Measurements from ENCODE around the gene SV2C. TPM values are rescaled to one million over a fixed set of nuclear protein-coding genes. Genes with fewer than 3 reads are reported as not detected.
"Not testable (repeated sequence)": the region's sequence is repeated elsewhere in the genome, so short reads cannot be mapped to it uniquely, and the experiment has no call there.

SV2C gene
- total RNA-seq, 1 donor from 2014 or later = 0.60 TPM

DNA sequence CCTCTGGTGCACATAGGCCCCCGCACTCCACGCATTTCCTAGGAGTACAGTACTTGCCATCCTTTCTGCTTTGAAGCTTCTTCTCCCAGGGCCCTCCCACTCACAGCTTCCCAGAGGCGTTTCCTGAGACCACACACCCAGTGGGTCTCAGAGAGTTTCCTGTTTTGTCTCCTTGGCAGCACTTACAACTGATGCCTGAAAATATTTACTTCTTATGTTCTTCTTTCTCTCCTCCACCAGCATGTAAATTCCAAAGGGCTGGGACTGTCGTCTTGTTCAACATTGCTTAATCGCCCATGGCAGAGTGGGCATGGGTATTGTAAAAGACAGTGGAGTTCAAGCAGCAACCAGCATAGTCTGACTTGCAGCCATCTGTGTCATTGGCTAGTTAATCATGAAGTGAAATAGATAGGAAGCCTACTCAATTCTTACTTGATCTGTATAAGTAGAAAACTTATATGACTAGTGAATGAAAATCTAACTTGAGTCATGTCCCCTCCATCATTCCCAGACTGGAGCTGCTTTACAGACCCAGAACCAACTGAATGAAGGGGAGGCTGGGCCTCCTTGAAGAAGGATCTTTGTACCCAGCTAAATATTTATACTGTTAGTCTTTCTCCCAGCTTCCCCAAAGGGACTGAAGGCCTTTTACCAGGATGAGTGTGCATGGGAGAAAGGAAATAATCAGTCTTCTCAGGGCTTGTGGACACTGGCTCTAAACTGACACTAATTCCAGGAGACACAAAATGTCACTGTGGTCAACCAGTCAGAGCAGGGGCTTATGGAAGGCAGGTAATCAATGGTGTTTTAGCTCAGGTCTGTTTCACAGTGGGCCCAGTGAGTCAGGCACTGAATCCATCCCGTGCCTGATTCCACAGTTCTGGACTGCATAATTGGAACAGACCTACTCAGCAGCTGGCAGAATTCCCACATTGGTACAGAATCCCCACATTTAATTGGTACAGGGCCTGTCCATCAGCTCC lies 116.4 kb downstream of the SV2C start:
- no peak for DNase-seq (ENCODE audit: low spot score)

DNA sequence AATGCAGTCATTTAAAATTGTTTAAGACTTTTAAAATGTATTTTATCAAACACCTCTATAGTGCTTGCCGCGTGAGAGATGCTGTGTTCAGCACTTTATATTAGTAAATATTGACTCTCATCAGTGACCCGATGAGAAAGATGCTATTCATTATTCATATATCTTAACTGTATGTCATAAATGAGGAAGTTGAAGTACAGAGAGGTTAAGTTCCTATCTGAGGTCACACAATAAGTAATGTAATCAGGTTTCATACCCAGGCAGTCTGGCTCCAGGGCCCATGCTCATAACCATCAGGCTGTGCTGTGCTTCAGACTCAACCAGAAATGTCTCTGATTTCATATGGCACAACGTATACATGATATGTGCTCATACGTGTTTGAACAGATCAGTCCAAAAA lies 119.0 kb downstream of the SV2C start:
- no peak for DNase-seq (ENCODE audit: low spot score)

DNA sequence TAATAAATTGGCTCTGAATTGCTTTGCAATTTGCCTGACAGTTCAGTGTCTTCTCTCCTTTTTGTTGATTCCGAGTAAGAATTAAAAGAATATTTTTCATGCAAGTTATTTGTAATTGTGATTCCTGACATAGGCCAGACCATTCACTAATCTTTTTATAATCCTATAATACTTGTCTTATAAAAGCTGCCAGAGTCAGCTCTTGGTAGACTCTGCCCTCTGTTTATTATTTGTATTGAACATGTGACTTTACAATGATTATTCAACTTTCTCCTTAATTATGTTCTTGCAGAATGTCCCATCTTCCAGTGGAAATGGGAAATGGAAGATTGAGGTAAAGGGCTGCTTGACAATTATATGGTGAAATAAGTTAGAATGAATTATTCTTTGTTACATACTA lies 121.0 kb downstream of the SV2C start:
- DNase-seq (ENCODE audit: low spot score) = no peak

DNA sequence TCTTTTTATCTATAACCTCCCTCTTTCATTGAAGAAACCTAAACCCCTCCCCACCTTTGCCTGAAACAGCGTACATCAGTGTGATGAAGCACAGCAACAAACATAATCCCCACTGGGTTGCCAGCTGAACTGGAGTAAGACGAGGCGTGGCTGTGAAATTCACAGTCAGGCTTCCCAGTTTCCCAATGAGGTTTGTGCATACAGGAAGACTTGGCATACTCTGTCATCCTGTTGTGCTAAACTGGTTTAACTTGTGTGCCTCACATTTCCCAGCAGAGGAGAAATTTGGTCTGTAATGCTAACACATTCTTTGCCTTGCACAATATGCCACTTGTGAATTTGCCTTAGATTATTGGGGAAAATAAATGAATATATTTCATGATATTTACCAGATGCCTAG lies 121.5 kb downstream of the SV2C start:
- DNase-seq (ENCODE audit: low spot score) = peak; percentile 47

DNA sequence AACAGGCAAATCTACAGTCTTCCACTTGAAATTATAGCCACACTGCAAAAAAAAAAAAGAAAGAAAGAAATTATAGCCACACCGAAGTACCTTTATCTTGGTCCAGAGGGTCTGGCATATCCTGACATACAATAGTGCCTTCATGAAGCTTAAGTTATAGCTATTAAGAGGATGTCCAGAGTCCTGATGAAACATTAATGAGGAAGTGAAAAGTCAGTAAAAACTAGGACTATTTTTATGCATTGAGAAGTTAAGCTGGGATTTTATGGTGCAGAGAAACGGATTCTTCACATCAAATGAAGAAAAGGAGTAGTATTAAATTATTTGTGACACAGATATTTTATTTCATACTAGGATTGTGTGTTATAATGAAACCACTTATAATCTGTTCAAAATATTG lies 123.9 kb downstream of the SV2C start:
- DNase-seq (ENCODE audit: low spot score) = no peak

DNA sequence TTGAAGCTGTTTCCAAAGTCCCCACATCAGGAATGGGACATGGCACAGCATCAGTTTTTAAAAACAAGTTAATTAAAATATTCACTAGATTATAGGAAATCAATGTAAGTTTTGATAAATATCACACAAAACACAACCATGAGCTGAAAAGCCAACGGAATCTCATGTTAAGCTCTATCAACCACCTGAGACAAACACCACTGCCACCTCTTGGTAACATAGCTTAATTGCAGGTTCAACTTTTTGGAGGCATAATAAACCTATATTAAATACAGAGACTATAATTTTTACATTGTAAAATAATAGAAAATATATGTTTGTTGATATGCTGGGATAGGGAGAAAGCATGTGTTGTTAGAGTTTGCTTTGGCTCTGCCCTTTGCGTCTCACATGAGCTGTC lies 126.1 kb downstream of the SV2C start:
- no peak for DNase-seq (ENCODE audit: low spot score)

DNA sequence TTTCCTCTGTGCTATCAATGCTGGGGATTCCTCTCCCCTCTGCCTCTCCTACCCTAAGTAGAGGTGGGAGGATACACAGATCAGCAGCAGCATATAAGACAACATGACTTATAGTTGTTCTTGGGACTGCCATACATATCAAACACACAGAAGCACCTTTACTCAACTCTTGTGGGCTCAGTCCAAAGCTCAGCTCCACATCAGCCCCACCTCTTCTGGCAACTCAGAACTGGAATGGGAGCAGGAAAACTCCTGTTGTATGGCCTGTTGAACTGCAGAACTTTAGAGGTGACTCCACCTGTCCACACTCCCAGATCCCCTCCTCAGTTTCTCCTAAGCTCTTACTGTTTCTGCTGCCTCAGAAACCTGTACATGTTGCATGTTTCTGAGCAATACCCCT lies 127.8 kb downstream of the SV2C start:
- no peak for DNase-seq (ENCODE audit: low spot score)

DNA sequence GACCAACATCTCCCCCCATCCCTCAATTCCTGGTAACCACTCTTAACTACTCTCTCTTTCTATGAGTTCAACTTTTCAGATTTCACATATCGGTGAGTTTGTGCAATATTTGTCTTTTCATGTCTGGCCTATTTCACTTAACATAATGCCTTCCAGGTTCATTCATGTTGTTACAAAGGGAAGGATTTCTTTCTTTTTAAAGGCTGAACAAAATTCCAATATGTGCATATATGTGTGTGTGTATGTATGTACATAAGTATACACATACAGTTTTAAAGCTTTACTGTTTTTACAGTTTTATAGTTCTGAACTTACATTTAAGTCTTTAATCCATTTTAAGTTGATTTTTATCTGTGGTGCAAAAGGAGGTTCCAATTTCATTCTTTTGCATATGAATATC lies 130.7 kb downstream of the SV2C start:
- no peak for DNase-seq (ENCODE audit: low spot score)

DNA sequence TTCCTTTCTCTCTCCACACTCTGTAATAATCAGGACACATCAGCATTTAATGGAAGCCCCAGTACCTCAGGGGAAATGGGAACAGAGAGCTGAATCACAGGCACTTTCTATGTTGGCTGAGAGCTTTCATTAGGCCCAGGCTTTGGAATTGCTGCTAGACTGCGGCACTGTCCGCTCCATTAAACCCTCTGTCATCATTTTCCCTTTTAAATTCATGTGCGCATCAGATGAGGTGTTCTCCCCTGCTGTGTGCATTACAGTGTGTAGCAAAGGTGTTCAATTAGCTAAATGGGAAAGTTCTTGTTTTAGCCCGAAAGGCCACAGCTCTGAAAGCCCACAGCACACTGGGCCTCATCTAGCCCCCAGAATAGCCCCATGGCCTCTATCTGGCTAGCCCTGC lies 133.6 kb downstream of the SV2C start:
- DNase-seq (ENCODE audit: low spot score) = no peak

DNA sequence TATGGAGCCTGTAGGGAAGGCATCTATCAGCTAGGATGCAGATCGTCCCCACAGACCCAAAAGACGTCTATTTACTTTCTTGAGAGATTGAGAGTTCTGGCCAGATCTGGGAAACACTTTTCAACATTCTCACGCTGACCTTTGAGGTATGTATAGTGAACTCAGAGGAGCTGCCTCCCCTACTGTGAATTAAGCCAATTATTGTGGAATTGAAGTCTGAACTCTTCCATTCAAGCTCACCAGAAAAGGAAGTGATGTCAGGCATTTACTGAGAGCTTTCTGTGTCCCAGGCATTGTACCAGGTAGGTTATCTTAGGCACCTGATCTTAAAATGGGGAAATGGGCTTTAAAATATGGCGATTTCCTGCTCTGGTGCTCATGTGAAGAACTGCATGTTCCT lies 136.5 kb downstream of the SV2C start:
- DNase-seq (ENCODE audit: low spot score) = no peak

DNA sequence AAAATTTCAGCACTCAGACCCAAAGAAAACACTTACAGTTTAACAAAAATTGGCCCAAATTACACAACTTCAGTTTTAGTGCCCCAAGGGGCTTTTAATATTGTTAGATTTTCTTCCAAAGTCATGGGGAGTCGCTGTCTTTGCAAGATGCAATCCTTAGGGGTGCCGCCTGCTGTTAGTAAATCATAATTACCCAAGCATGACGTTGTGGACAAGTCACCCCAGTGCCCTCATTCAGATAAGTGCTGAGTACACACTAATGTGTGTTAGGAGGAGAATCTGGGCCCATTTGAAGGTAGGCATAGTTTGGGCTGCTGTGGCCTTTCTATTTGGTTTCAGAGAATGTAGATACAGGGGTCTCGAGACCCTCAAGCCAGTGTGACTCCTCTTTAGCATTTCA lies 138.1 kb downstream of the SV2C start:
- no peak for DNase-seq (ENCODE audit: low spot score)

DNA sequence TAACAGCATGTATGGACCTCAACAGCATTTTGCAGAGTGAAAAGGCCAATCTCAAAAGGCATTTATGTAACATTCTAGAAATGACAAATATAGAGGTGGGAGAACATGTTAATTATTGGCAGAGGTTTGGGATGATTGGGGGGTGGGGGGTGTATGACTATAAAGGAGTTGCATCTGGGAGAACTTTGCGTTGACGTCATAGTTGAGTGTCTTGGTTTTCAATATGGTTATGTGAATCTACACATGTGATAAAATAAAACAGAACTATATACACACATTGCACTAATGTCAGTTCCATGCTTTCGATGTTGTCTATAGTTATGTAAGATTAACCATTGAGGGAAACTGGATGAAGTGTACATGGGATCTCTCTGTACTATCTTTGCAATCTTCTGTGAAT lies 139.1 kb downstream of the SV2C start:
- DNase-seq (ENCODE audit: low spot score) = no peak

DNA sequence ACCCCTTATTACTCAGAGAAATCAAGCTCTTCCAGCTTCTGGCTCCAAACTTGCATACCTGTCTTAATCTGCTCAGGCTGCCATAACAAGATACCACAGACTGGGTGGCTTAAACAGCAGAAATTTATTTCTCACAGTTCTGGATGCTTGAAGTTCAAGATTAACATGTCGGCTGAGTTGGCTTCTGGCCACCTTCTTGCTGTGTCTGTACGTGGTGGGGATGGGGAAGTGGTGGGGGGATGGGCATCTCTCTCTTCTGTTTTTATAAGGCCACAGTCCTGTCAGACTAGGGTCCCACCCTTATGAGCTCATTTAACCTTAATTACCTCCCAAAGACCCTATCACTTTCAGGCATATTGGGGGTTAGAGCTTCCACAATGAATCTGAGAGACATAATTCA lies 140.5 kb downstream of the SV2C start:
- DNase-seq (ENCODE audit: low spot score) = no peak

DNA sequence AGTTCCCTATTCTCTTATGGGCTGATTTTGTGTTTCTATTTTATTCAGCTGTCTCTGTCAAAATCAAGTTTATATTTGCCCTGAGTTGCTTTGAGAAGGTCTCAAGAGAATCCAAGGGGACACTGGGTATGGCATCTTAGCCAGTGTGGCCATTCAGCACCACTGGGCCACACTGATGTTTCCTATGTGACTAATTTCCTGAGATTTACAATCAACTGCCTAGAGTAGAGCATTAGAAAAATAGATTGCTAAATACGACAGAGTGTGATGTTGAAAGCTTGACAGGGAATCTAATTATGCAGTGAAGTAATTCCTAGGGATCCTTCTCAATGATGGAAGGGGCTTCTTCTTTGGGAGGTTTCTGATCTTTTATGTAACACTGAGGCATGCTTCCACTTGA lies 141.7 kb downstream of the SV2C start:
- DNase-seq (ENCODE audit: low spot score) = no peak

DNA sequence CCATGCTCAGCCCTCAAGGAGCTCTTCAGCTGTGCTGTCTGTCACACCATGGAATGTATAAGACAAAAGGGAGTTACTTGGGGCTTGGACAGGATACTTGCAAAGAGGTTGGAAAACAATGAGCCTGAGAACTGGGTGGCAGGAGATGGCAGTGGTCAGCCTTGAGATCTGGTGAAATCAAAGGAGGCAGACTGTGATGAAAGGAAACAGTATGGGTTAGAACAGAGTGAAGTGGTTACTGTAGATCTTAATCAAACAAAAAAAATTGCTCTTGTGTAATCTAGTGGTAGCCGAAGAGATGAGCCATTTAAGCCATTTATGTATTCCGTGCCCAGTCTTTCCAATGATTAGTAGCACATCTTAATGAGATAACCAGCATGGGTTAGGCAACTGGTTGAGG lies 142.2 kb downstream of the SV2C start:
- no peak for DNase-seq (ENCODE audit: low spot score)

DNA sequence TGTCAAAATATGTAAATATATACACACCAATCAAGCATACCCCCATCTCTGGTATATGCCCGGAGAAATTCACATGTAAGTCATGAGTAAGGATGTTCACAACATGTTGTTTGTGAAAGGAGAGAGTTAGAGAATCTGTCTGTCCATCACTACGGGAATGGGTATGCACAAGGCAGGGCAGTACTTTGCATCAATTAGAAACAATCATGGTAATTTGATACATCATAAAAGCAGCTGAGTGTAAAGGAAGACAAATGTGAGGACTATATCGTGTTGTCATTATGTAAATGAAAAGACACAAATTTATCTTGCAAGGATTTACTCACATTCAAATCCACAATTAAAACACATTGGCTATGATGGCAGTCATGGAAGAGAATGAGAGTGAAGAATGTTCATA lies 146.7 kb downstream of the SV2C start:
- DNase-seq (ENCODE audit: low spot score) = no peak

DNA sequence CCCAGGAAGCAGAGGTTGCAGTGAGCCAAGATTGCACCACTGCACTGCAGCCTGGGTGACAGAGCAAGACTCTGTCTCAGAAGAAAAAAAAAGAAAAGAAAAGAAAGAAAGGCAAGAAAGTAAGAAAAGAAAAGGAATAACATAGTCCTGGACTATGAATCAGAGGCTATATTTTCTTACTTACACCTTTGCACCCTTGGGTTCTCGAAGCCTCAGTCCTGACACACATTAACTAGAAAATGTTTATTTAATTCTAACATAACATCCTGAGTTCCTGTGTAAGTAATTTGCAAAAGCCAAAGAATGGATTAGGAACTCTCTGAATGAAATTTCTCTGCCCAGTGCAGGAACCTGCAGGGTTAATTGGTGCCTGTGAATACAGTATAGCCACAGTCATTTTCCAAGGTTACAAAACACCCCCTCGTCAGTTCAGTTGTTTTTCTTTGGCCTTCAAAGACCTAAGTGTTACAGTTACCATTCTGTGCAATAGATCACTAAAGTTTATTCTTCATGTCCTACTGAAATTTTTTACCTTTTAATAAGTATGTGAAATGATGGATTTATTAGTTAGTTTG lies 147.6 kb downstream of the SV2C start:
- DNase-seq (ENCODE audit: low spot score) = no peak

DNA sequence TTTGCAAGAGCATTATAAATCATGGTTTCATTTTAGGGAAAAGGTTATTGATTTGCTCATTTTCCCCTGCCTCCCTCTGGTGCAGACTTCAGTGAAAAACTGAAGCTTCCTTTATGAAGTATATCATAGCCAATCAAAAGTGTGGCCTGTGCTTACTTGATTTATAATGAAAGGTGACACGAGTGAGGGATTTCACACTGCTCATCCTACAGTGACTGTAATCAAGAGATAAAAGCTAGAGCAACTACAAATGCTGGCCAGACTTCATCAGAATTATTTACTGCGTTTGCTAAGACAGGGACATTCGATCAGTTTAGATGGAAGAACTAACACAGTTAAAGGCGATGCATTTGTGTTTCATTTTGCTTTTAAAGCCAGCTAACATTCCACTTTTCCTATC lies 151.5 kb downstream of the SV2C start:
- DNase-seq (ENCODE audit: low spot score) = no peak

DNA sequence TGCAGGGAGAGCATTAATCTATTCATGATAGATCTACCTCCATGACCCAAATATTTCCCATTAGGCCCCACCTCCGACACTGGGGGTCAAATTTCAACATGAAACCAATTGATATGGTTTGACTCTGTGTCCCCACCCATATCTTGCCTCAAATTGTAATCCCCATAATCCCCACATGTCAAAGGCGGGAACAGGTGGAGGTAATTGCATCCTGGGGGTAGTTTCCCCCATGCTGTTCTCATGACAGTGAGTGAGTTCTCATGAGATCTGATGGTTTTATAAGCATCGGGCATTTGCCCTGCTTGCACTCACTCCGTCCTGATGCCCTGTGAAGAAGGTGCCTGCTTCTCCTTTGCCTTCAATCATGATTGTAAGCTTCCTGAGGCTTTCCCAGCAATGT lies 153.5 kb downstream of the SV2C start:
- DNase-seq (ENCODE audit: low spot score) = no peak

DNA sequence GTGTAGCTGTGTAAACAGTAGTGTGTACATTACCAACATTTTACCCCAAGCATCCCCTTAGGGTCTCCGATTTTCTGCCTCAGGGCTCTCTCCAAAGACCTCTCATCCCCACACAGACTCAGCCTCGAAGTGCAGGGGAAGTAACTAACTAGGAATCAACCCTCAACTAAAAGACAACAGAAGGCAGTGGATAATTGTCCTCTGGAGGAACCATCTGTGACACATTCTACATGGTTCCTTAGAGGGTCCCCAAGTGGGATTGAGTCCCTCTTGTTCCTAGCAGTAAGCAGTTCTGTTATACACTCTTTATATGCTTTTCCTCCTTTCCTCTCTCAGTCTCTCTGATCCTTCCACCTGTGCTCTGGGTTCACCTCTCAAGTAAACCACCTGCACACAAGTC lies 157.2 kb downstream of the SV2C start:
- no peak for DNase-seq (ENCODE audit: low spot score)

DNA sequence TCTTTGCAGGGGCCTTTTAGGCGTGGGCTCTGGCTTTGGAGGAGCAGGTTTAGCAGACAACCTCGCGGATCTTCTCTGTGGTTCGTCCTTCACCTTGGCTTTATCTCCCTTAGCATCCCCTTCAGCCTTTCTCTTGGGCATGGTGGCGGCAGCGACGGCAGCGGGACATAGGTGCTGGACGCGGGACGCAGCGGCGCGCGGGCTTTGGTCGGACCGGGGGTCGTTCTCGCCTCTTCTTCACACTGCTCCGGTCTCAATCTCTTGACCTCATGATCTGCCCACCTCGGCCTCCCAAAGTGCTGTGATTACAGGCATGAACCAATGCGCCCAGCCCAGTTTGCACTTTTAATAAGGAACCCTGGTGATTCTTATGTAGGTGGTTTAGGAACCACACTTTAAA lies 159.0 kb downstream of the SV2C start:
- DNase-seq (ENCODE audit: low spot score) = not testable (repeated sequence)

DNA sequence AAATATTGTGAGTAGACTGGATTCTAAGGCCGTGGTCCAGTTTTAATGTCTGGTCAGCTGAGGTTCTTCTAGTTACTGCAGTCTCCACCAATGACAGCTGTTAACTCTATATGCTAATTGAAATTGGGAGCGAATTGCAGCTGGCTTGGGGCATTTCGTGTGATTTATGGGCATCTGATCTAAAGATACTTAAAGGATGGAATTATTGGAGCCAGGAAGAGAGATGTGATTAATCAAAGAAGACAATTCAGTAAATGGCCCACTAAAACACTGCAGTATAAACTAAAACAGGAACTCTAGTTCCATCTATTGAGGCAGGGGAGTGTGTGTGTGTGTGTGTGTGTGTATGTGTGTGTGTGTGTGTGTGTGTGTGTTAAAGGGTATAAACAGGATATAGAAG lies 162.4 kb downstream of the SV2C start:
- DNase-seq (ENCODE audit: low spot score) = no peak

DNA sequence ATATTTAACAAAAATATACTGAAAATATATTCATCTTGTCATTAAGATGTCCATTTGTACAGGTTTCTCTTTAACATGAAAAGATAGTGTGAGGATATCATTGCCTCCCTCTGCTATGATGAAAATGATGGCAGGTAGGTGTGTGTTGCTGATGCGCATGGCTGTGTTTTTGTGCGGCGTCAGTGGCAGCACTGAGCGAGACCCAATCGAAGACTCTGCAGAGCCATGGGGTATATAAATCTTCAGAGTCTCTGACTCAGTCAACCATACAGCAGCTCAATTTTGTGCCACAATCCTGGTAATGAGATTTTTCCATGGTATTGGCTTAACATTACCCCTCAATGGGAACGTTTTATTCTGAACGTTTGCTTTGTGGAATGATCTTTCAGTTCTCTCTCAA lies 166.4 kb downstream of the SV2C start:
- no peak for DNase-seq (ENCODE audit: low spot score)

DNA sequence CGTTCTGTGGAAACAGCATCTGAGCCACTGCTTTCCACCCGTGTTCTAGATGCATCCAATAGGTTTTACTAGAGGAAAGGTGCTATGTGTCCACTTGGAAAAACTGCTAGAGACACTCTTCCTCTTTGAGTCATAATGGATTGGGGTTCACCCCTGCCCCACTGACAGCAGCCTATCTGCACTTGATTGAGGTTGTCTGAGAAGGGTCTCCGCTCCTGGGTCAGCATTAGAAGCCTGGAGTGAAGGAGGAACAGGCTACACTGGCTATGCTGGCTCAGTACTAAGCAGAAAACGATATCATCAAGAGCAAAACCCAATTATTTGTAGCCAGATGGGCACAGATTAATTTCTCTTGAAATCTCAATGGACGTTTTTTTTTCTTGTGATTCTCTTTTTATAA lies 167.3 kb downstream of the SV2C start:
- DNase-seq (ENCODE audit: low spot score) = no peak
